GM19468 (cell line): ENCODE data around the gene GSTM2.

Source experiments
- ATAC-seq: cut with Tn5 transposase; IDR thresholded peaks from one replicate; pipeline ENCODE4 v1.9.1; 2021; ENCODE audit warnings: mild to moderate bottlenecking, moderate library complexity, moderate number of reproducible peaks; ENCODE audit not compliant: unreplicated experiment; ENCODE audit errors: extremely low read depth

Gene GSTM2

DNA sequence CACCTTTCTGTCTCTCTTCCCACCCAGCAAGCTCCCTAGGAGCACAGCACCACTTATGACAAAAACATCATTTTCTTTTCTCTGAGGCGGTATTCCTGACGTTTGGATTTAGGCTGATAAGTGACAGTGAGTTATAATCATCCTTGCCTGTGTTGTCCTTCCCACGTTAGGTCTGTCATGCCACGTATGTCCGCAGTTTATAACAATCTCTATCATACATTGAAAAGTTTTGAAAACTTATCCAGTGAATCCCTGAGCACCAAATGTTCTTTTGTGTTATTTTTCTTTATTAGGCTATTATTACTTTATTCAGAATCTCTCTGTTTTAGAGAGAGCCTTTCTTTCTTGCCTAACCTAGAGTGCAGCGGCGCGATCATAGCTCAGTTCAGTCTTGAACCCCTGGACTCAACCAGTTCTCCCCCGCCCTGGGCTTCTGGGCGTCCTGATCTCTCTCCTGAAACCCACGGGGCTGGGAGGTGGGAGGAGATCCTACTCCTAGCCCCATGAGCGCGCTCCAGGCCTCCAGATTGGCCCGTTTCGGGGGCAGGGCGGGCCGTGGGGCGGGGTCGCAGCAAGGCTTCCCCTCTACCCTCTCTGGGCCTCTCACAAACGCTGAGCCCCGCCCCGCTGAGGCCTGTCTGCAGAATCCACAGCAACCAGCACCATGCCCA, at the start of gene GSTM2:
Gene GSTM2 (plus strand): TSS at position 606 of the 671 bp plus-strand sequence. CDS start 59 bp downstream, at position 665.
- peak; percentile 75 for ATAC-seq

- no peak for ATAC-seq
Observed at GRCh38 chr1:109618661-109619575, 48.9 kb upstream of the GSTM2 start.

- no peak for ATAC-seq
Observed at GRCh38 chr1:109619576-109620400, 48.1 kb upstream of the GSTM2 start, which contains the start of the genes AMPD2 and GNAT2. AMPD2 (plus strand) TSS chr1:109619837; CDS start chr1:109621176, 1,339 bp downstream. GNAT2 (minus strand) TSS chr1:109619616; CDS start chr1:109612870, 6,746 bp downstream.

DNA sequence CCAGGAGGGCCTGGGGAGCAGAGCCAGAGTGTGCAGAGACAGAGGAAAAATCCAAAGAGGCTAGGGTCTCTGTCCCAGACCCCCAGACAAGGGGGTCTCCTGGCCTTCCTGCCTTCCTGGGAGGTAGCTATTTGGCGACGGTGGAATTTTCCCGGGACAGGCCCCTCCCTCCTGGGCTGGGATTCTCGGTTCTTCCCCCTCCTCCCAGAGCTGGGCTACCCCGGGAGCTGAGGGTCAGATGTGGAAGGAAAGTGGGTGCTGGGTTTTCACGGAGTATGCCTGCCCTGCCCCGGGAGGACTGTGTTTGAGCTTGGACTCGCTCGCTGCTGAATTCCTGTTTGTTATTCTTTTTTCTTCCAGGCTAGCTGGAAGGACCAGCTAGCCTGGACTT, 47.5 kb upstream of the GSTM2 start:
- no peak for ATAC-seq

DNA sequence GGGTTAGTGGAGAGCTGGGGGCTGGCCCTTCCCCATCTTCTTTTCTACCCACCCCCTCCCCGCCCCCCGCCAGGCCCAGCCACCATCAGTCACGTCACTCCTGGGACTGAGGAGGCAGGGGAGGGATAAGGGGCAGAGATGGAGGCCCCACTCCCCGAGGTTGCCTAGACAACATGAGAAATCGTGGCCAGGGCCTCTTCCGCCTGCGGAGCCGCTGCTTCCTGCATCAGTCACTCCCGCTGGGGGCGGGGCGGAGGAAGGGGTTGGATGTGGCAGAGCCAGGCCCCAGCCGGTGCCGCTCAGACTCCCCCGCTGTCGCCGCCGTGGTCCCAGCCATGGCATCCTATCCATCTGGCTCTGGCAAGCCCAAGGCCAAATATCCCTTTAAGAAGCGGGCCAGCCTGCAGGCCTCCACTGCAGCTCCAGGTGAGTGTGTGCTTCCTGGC, 47.0 kb upstream of the GSTM2 start:
- peak; percentile 74 for ATAC-seq

DNA sequence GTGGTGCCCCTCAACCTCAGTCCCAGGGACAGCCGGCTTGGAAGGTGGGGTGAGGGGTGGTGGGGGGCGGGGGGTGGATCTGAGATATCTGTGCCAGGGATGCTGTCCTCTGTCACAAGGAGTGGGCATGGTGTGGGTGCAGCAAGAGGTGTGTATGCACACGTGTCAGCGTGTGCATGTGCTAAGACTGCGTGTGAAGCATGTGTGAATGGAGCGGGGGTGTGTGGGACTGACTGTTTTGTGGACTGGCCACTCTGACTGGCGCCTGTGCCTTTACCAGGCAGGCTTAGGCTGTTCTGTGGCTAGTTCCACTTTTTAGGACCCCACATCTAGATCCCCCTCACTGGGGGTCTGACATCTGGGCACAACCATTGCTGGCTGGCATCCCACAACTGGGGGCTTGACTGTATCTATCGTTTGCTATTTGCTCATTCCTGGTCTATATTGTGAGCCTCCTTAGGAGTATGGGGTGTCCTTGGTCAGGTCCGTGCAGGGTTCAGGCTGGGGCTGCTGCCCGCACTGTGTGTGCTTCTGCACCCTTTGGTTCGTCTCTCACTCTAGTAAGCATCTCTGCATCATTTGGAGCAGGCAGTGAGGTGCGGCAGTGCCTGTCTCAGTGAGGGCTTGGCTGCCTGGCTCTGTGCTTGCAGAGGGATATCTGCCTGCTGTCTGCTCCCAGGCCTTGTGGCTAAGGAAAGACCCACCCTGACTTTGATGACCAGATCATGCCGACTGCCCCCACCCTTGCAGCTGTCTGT, 46.3 kb upstream of the GSTM2 start:
- ATAC-seq: no peak

- ATAC-seq: no peak
Observed at GRCh38 chr1:109622137-109622892, 45.5 kb upstream of the GSTM2 start.

GRCh38 chr1:109622895-109623294, 45.0 kb upstream of the GSTM2 start:
- no peak for ATAC-seq

- ATAC-seq: no peak
Observed at GRCh38 chr1:109623601-109624161, 44.2 kb upstream of the GSTM2 start.

GRCh38 chr1:109624201-109625010, 43.5 kb upstream of the GSTM2 start:
- no peak for ATAC-seq

DNA sequence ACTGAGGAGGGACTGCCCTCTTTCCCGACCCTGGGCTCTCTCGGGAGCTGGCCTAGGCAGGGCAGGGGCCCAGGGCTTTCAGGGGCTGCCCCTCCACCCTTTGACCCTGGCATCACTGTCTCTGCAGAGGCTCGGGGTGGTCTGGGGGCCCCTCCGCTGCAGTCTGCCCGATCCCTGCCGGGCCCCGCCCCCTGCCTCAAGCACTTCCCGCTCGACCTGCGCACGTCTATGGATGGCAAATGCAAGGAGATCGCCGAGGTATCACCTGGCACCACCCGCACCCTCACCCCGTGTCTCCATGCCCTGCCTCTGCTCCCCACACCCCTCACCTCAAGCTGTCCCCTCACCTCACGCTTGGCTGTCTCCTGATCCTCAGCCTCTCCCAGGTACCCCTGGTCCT, 42.7 kb upstream of the GSTM2 start:
- no peak for ATAC-seq

GRCh38 chr1:109625601-109626560, 42.0 kb upstream of the GSTM2 start:
- ATAC-seq: no peak

- no peak for ATAC-seq
Observed at GRCh38 chr1:109626682-109627408, 41.0 kb upstream of the GSTM2 start.

- no peak for ATAC-seq
Observed at GRCh38 chr1:109627692-109628399, 40.0 kb upstream of the GSTM2 start.

DNA sequence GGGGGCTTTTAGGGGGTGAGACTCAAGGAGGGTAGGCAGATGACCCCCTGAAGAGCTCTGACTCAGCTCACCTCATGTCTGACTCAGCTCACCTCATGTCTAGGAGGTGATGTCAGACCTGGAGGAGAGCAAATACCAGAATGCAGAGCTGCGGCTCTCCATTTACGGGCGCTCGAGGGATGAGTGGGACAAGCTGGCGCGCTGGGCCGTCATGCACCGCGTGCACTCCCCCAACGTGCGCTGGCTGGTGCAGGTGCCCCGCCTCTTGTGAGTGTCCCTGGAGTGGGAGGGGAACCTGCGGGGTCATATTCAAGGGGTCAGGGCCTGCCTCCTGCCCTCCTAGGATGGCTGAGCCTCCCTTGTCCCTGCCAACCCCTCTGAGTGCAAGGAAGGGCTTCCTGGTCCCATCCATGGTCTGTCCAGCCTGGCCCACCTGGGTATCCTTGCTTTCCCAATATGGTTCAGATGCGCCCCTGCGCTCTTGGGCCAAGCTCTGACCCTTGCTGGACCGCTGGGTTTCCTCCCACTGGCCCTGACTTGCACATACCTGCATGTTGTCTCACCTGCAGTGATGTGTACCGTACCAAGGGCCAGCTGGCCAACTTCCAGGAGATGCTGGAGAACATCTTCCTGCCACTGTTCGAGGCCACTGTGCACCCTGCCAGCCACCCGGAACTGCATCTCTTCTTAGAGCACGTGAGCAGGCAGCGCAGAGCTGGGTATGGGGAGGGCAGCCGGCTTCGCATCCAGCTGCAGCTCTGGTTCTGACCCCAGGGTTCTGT, 39.1 kb upstream of the GSTM2 start:
- ATAC-seq: no peak
